IMR-90 (cell line): ENCODE measurements around the gene FCRL6.

Experiments used
- CEBPB ChIP-seq: IDR thresholded peaks from 2 replicates; pipeline ENCODE4 v1.6.1; 2012; ENCODE audit warnings: low read depth, low read length, improper control_type of control experiment
- CTCF ChIP-seq: conservative IDR thresholded peaks from 2 replicates; pipeline ENCODE4 v1.5.1; 2012; ENCODE audit warnings: mild to moderate bottlenecking, low read depth, low read length, improper control_type of control experiment
- FOS ChIP-seq: fragments of 150-350 bp; IDR thresholded peaks from 2 replicates; pipeline ENCODE4 v1.6.1; 2016; ENCODE audit warnings: low read depth, low read length
- MAZ ChIP-seq: IDR thresholded peaks from 2 replicates; pipeline ENCODE4 v1.6.1; 2012; ENCODE audit warnings: low read depth, mild to moderate bottlenecking, low read length, improper control_type of control experiment, moderate library complexity, borderline replicate concordance
- MXI1 ChIP-seq: IDR thresholded peaks from 2 replicates; pipeline ENCODE4 v1.6.1; 2012; ENCODE audit warnings: low read depth, mild to moderate bottlenecking, low read length, moderate library complexity, borderline replicate concordance
- POLR2A ChIP-seq: IDR thresholded peaks from 2 replicates; pipeline ENCODE4 v1.6.1; 2012; ENCODE audit warnings: mild to moderate bottlenecking, low read depth, low read length
- RCOR1 ChIP-seq: IDR thresholded peaks from 2 replicates; pipeline ENCODE4 v1.6.1; 2012; ENCODE audit warnings: mild to moderate bottlenecking, low read length, improper control_type of control experiment; ENCODE audit not compliant: insufficient replicate concordance
- RFX5 ChIP-seq: IDR thresholded peaks from 2 replicates; pipeline ENCODE4 v1.8.0; 2012; ENCODE audit warnings: low read depth, mild to moderate bottlenecking, low read length, moderate library complexity
- SMC3 ChIP-seq: fragments of 150-350 bp; IDR thresholded peaks from 2 replicates; pipeline ENCODE4 v1.6.1; 2016; ENCODE audit warnings: low read depth, mild to moderate bottlenecking, antibody characterized with exemption, low read length, moderate library complexity
- USF2 ChIP-seq: fragments of 150-350 bp; IDR thresholded peaks from 2 replicates; pipeline ENCODE4 v1.6.1; 2017; ENCODE audit warnings: mild to moderate bottlenecking, antibody characterized with exemption, low read length, low read depth

GRCh38 chr1:159800177-159800930 is 1.8 kb upstream of the FCRL6 start:
- no peak for TF ChIP-seq CTCF
- TF ChIP-seq POLR2A = no peak
- TF ChIP-seq RCOR1 = no peak
- no peak for TF ChIP-seq MXI1
- TF ChIP-seq MAZ = no peak
- TF ChIP-seq CEBPB = no peak
- TF ChIP-seq USF2 = no peak
- no peak for TF ChIP-seq FOS
- TF ChIP-seq SMC3 = no peak
- no peak for TF ChIP-seq RFX5
